ENCODE measurements around the gene ALK.

ALK gene

DNA sequence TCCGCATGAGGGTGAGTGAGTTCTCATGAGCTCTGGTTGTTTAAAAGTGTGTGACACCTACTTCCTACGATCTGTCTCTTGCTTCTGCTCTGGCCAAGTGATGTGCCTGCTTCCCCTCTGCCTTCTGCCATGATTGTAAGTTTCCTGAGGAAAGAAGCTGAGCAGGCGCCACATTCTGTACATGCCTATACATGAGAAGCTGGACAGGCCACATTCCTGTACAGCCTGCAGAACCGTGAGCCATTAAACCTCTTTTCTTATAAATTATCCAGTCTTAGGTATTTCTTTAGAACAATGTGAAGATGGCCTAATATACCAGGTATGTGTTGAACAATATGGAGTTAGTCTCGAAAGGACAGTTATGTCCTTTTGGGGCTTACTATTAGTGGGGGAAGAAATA lies 281.0 kb downstream of the ALK start:
- no peak for DNase-seq

DNA sequence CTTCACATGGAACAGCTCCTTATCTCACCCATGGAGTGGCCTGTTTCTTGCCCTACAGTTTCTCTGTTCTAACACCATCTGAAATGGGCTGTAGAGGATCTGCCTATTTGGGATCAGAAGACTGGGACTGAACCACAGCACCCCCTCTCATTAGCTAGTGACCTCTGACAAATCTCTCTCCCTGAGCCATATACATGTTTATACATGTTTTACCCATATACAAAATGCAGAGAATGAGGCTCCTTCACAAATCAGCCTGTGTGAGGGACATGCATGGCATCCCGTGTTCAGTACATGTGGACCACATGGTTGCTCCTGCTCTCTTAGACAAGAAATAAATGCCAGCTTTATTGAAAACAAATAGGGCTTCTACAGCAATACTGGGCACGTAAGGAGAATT lies 282.7 kb downstream of the ALK start:
- no peak for DNase-seq

- DNase-seq, result no peak
Observed at GRCh38 chr2:29634916-29635315, 286.5 kb downstream of the ALK start.

GRCh38 chr2:29632018-29632417 lies 289.4 kb downstream of the ALK start:
- DNase-seq, result no peak

- DNase-seq, result no peak
Observed at GRCh38 chr2:29629495-29629894, 291.9 kb downstream of the ALK start.

DNA sequence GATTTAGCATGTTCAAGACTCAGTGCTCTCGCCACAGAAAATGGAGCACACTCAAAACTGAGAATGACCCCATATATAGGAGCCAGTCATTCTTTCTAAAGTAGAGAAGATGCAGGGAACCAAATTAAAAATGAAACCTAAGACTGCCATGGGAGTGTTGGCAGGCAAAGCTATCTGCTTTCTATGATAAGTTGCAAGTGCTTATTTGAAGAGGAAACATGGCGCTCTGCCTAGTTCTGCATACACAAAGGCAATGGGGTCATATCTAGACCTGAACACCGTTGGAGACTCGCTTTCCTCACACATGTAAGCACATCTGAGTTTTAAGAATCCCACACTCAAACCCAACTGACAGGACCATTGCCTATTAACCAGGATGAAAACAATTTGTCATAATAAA lies 292.5 kb downstream of the ALK start:
- DNase-seq, result no peak

- no peak for DNase-seq
Observed at GRCh38 chr2:29628108-29628745, 293.2 kb downstream of the ALK start.

- DNase-seq, result no peak
Observed at GRCh38 chr2:29627279-29627711, 294.1 kb downstream of the ALK start.

DNA sequence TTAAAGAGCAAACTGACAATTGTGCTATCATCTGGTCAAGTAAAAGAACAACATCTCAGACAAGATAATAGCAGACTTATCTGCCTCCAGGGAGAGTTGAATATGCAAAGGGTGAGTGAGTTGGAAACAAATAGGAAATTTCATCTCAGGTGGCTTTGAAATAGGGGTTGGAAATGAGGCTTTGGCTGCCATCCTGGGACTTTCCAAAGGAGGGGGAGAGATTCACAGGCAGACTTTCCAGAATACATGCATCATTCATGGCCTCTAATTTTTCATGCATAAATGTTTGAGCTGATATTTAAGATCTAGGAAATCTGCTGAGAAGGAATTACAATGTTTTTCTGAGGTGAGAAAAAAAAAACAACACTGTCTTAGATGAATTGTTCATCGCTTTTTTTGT lies 300.5 kb downstream of the ALK start:
- no peak for DNase-seq

DNA sequence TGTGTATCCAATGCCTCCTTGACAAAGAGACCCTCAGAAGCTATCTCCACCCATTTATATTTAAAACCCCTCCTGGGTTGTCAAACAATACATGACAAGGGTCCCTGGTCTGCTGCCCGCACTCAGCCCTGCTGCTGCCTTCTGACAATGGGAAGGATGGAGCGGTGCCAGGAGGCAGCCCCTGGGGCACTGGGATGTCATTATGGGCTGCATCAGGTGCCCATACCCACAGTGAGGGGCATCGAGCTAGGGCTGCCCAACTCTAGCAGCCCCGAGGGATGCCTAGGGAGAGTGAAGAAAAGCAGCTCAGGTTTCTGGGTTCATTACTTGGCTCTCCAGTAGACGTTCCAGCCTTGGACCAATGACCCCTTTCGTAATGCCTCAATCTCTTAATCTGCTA lies 301.7 kb downstream of the ALK start:
- DNase-seq, result no peak

DNA sequence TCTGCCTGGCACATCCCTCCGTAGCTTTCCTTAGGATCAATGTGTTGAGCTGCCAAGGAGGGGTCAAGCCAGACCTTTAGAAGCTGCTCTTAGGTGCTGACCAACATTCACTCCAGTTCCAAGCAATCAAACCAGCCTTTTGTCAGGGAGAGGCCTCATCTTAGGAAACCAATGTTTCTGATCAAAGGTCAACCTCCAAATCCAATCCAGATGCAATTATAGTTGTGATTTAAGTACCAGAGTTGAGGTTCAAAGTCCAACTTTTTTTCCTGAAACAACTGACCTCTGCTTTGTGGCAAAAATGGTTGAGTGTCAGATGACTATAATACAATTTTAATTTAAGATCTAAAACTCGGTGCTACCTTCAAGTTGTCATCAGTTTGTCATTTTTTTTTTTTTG lies 303.4 kb downstream of the ALK start:
- DNase-seq, result no peak

GRCh38 chr2:29617351-29617750 lies 304.0 kb downstream of the ALK start:
- no peak for DNase-seq

GRCh38 chr2:29616569-29616968 lies 304.8 kb downstream of the ALK start:
- no peak for DNase-seq

DNA sequence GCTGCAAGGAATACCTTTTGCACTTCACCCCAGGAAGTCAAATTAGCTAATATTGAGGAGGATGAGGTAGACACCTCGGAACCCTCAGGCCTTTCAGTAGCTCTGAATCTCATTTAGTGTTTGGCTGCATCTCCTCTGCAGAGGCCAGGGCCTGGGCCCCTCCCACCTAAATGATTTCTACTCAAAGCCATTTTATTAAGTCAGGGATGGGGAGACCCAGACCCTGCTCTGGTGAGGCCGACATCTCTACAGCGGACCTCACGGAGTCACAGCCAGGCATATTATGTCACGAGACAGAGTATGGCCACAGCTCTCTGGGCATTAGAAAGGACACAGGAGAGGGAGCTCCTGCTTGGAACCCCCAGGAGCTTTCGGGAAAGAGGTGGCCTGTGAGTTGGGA lies 305.5 kb downstream of the ALK start:
- no peak for DNase-seq

- DNase-seq, result no peak
Observed at GRCh38 chr2:29615183-29615582, 306.2 kb downstream of the ALK start.

- DNase-seq, result no peak
Observed at GRCh38 chr2:29614295-29614830, 307.0 kb downstream of the ALK start.

DNA sequence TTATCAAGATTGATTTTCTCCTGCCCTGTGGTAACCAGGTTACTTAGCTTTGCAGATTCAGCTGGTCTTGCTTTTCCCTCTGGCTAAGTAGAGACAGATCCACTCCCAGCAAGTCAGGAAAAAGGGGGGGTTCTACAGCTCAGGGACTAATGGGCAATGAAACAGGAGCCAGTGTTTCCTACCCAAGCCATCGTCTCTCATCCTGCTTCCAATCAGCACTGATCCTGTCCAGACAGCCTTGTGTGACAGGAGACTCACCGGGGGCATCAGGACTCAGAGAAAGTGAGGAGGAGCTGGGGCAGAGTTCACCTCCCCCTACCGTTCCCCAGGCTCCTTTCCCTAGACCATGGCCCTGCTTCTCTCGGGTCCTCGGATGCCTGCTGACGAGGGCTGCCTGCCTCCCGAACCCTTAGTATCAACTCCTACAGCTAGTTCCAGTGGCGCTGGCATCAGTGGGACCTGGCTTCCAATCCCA lies 307.6 kb downstream of the ALK start:
- DNase-seq, result no peak

DNA sequence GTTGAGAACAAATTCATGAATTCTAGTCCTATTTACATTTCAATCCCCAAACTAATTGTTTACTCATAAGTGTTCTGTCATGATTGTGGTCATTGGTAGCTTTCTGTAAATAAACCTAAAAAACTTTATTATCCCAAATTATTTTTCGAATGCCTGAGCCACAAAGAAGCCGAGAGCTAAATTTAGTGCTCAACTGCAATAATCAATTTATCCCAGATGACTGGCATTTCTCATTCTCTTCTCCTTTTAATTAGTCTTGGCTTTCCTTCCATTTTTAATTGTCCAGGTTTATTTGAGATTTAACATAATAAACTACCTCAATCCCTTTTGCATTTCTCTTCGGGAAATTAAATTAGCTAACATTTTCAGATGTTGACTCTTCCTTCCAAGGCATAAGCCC lies 308.3 kb downstream of the ALK start:
- no peak for DNase-seq

DNA sequence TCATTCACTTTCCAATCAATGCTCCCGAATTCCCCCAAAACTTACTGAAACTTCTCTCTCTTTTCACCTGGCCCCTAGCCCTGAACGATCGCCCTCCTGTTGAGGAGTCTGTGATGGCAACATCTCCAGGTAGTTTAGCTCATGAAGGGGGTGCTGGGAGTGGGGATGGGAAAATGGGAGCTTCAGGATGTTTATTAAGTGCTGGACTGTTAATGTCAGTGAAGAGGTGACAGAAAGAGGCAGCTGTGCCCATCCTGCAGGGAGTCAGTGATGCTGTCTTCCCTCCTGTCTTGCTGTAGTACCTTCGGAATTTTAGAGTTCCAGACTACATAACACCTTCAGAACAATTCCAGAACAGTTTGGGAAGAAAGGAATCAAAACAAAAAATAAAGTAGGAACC lies 308.8 kb downstream of the ALK start:
- no peak for DNase-seq

DNA sequence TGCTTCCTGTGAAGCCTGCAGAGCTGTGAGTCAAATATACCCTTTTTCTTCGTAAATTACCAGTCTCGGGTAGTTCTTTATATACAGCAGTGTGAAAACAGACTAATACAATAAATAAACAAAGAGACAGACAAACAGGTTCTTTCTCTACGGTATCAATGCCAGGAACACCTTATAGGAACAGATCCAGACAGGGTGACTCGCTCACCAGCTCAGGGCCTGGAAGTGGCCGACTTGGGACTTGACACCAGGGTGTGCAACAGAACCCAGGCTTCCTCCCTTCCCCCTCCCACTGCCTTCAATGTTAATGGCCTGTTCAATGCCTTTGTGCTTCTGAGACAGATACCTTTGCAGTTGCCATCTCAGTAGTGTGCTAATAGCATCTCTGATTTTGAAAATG lies 309.5 kb downstream of the ALK start:
- DNase-seq, result no peak

DNA sequence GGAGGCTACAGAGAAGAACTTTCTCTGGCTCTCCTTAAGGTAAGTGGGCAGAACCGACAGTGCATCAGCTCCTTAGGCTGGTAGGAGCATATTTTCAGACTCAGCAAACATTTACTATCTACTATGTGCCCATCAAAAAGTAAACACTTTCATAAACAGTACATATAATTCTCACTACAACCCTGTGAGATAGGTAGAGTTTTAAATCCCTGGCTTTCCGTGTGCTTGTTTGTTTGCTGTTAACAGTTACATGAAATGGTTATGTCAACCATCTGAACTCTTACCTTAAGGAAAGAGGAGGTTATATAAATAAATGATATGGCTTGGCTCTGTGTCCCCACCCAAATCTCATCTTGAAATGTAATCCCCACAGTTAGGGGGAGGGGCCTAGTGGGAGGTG lies 310.1 kb downstream of the ALK start:
- no peak for DNase-seq

DNA sequence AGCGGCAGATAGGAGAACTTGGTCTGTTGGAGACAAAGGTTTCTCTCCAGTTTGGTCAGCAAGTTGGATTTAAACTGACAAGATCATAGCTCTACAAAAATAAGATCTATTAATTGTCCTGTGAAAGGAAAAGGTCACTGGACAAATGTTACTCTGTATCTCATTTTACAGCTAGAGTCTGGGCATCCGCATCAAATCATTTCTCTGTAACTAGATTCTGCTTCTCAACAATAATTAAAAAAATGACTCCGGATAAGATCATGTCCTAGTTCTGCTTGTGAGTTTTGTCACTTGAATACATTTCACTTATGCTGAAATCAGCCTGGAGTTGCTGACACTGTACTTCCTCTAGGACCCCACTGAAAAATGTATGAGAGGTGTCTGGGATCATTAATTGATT lies 310.8 kb downstream of the ALK start:
- no peak for DNase-seq

DNA sequence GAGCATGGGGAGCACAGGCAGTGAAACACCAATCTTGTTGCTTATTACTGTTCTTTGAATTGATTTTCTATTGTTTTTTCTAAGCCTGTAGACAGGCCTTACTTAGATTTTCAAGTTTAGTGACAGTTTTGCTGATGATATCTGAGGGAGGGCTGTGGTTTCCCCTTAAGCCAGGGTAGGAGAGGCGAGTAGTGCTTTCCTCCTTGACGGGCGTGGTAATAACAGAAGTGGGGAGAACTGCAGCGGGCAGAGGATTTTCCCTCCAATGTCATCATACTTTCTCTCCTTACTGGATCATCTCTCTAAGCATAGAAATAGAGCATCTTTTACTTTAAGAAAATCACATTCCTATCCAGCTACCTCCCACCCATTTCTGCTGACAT lies 314.4 kb downstream of the ALK start:
- DNase-seq, result peak; percentile 35

- DNase-seq, result peak; percentile 17
Observed at GRCh38 chr2:29606104-29607037, 315.0 kb downstream of the ALK start.
